DND-41 (cell line): Measurements from ENCODE around the gene TMEM232.

Experiments used
- ATAC-seq: fragments of 200-7000 bp; cut with Tn5 transposase; 3 replicates; pipeline ENCODE4 v1.9.1; 2021; ENCODE audit warnings: low read depth; ENCODE audit not compliant: insufficient read depth
- DNase-seq: peaks from one replicate; pipeline ENCODE4 v3.0.0-alpha.2; 2020
- H2AFZ ChIP-seq: 2 replicates; pipeline ENCODE4 v1.6.0; 2012; ENCODE audit warnings: low read depth, low read length
- H3K27ac ChIP-seq: 2 replicates; pipeline ENCODE4 v1.5.1; 2012; ENCODE audit warnings: low read length, inconsistent platforms
- H3K27me3 ChIP-seq: fragments of 200-600 bp; sonication (generic); 2 replicates; pipeline ENCODE4 v1.6.0; 2012; ENCODE audit warnings: low read length, mild to moderate bottlenecking, inconsistent platforms; ENCODE audit not compliant: insufficient read depth, poor library complexity
- H3K36me3 ChIP-seq: 2 replicates; pipeline ENCODE4 v1.5.1; 2012; ENCODE audit warnings: low read length, inconsistent platforms; ENCODE audit not compliant: insufficient read depth
- H3K4me1 ChIP-seq: 2 replicates; pipeline ENCODE4 v1.5.1; 2012; ENCODE audit warnings: mild to moderate bottlenecking, low read length; ENCODE audit not compliant: insufficient read depth
- H3K4me2 ChIP-seq: 2 replicates; pipeline ENCODE4 v1.6.0; 2012; ENCODE audit warnings: mild to moderate bottlenecking, moderate library complexity, low read length, inconsistent platforms; ENCODE audit not compliant: insufficient read depth
- H3K4me3 ChIP-seq, 2 experiments: fragments of 200-600 bp in 1 of 2; shearing (Covaris generic) in 1 of 2; 2 replicates each; pipeline ENCODE4 v1.5.1; 2012 to 2016; ENCODE audit warnings: inconsistent platforms in 2 of 2, low read length in 2 of 2, mild to moderate bottlenecking in 2 of 2, low read depth in 1 of 2, moderate library complexity in 1 of 2
- H3K79me2 ChIP-seq: 2 replicates; pipeline ENCODE4 v1.6.0; 2012; ENCODE audit warnings: low read length, inconsistent platforms; ENCODE audit not compliant: insufficient read depth
- H3K9ac ChIP-seq: 2 replicates; pipeline ENCODE4 v1.6.0; 2012; ENCODE audit warnings: low read depth, mild to moderate bottlenecking, inconsistent platforms, low read length, moderate library complexity
- H3K9me3 ChIP-seq: 2 replicates; pipeline ENCODE4 v1.5.1; 2012; ENCODE audit warnings: low read length, moderate library complexity, mild to moderate bottlenecking, inconsistent platforms; ENCODE audit not compliant: insufficient read depth, severe bottlenecking
- H4K20me1 ChIP-seq: 2 replicates; pipeline ENCODE4 v1.6.0; 2012; ENCODE audit warnings: low read length; ENCODE audit not compliant: insufficient read depth
- EZH2 ChIP-seq: IDR thresholded peaks from 3 replicates; pipeline ENCODE4 v1.6.1; 2012; ENCODE audit warnings: borderline replicate concordance, low read depth, mild to moderate bottlenecking, moderate library complexity, low read length, inconsistent platforms; ENCODE audit not compliant: severe bottlenecking
- TF ChIP-seq, protein P1 (sequence below): IDR thresholded peaks from 2 replicates; pipeline ENCODE4 v1.5.1; 2012; ENCODE audit warnings: borderline replicate concordance, low read length, moderate library complexity, mild to moderate bottlenecking; ENCODE audit not compliant: poor library complexity, severe bottlenecking; ENCODE audit errors: extremely low read depth

Gene TMEM232

GRCh38 chr5:110492446-110492845, 234.0 kb downstream of the TMEM232 start:
- no peak for DNase-seq
- Histone ChIP-seq H4K20me1 (no peaks in the 10 kb centered on the region), H3K9ac (no peak overlapping the region), H3K36me3 (no peaks in the 10 kb centered on the region), H3K79me2 (no peaks in the 10 kb centered on the region), H3K4me3 (no peak overlapping the region), H3K9me3 (no peaks in the 10 kb centered on the region), H3K27ac (no peak overlapping the region), H2AFZ (no peak overlapping the region), H3K27me3 (no peaks in the 10 kb centered on the region), H3K4me1 (no peaks in the 10 kb centered on the region), H3K4me2 (no peak overlapping the region)
- no peak for ATAC-seq
- TF ChIP-seq, protein P1, sequence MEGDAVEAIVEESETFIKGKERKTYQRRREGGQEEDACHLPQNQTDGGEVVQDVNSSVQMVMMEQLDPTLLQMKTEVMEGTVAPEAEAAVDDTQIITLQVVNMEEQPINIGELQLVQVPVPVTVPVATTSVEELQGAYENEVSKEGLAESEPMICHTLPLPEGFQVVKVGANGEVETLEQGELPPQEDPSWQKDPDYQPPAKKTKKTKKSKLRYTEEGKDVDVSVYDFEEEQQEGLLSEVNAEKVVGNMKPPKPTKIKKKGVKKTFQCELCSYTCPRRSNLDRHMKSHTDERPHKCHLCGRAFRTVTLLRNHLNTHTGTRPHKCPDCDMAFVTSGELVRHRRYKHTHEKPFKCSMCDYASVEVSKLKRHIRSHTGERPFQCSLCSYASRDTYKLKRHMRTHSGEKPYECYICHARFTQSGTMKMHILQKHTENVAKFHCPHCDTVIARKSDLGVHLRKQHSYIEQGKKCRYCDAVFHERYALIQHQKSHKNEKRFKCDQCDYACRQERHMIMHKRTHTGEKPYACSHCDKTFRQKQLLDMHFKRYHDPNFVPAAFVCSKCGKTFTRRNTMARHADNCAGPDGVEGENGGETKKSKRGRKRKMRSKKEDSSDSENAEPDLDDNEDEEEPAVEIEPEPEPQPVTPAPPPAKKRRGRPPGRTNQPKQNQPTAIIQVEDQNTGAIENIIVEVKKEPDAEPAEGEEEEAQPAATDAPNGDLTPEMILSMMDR = no peak
- no peak for TF ChIP-seq EZH2

- no peak overlapping the region for H3K4me2 ChIP-seq
- no peak for ATAC-seq
- no peaks in the 10 kb centered on the region for H3K9me3 ChIP-seq
- H3K79me2 ChIP-seq = no peaks in the 10 kb centered on the region
- no peaks in the 10 kb centered on the region for H3K36me3 ChIP-seq
- H2AFZ ChIP-seq = no peak overlapping the region
- no peak overlapping the region for H3K27ac ChIP-seq
- H4K20me1 ChIP-seq = no peaks in the 10 kb centered on the region
- no peaks in the 10 kb centered on the region for H3K27me3 ChIP-seq
- no peaks in the 10 kb centered on the region for H3K4me1 ChIP-seq
- no peak overlapping the region for H3K9ac ChIP-seq
- H3K4me3 ChIP-seq = no peak overlapping the region
- DNase-seq = no peak
- TF ChIP-seq, protein P1 = no peak
- TF ChIP-seq EZH2 = no peak
Observed at GRCh38 chr5:110478895-110479294, 247.6 kb downstream of the TMEM232 start.

- DNase-seq (no peak), ATAC-seq (no peak)
- TF ChIP-seq, protein P1 = no peak
- no peak for TF ChIP-seq EZH2
- Histone ChIP-seq H3K36me3 (no peaks in the 10 kb centered on the region), H3K4me2 (no peak overlapping the region), H3K4me1 (no peaks in the 10 kb centered on the region), H3K27ac (no peak overlapping the region), H3K79me2 (no peaks in the 10 kb centered on the region), H3K9ac (no peak overlapping the region), H3K9me3 (no peaks in the 10 kb centered on the region), H2AFZ (no peak overlapping the region), H4K20me1 (no peaks in the 10 kb centered on the region), H3K27me3 (no peaks in the 10 kb centered on the region), H3K4me3 (no peak overlapping the region)
Observed at GRCh38 chr5:110477911-110478310, 248.6 kb downstream of the TMEM232 start.

- H3K36me3 ChIP-seq = no peaks in the 10 kb centered on the region
- no peak overlapping the region for H3K4me2 ChIP-seq
- H2AFZ ChIP-seq = no peak overlapping the region
- DNase-seq (no peak), ATAC-seq (no peak)
- no peak overlapping the region for H3K4me3 ChIP-seq
- no peaks in the 10 kb centered on the region for H3K79me2 ChIP-seq
- no peaks in the 10 kb centered on the region for H4K20me1 ChIP-seq
- TF ChIP-seq EZH2 = no peak
- TF ChIP-seq, protein P1 = no peak
- no peaks in the 10 kb centered on the region for H3K4me1 ChIP-seq
- H3K9ac ChIP-seq = no peak overlapping the region
- no peak overlapping the region for H3K27ac ChIP-seq
- no peaks in the 10 kb centered on the region for H3K27me3 ChIP-seq
- H3K9me3 ChIP-seq = peaks cover 4% of the 10 kb centered on the region
Observed at GRCh38 chr5:110476164-110476563, 250.3 kb downstream of the TMEM232 start.
